Natural killer cell (primary cell): ENCODE results near the gene ACAN. TPM values are rescaled to one million over a fixed set of nuclear protein-coding genes. Genes with fewer than 3 reads are reported as not detected.

Source experiments
- ATAC-seq, 3 donors: fragments of 150-1000 bp in 2 of 3; fragments of 200-7000 bp in 1 of 3; cut with Tn5 transposase; 1 replicate in 1 of 3; 2 replicates in 2 of 3; pipeline ENCODE4 v1.10.0; 2021; ENCODE audit warnings: mild to moderate bottlenecking in 2 of 3, moderate library complexity in 2 of 3
- DNase-seq, 2 donors: peaks; one replicate each; pipeline versions ENCODE4 v3.0.0 to v3.0.0-alpha.2; 2013 to 2021; ENCODE audit warnings: mixed read lengths in 1 of 2
- H3K27ac ChIP-seq: one replicate; pipeline ENCODE4 v1.5.1; 2013; ENCODE audit warnings: mild to moderate bottlenecking, low read length
- H3K27me3 ChIP-seq: one replicate; pipeline ENCODE4 v1.6.1; 2013; ENCODE audit warnings: low read length; ENCODE audit not compliant: control insufficient read depth, insufficient read depth
- H3K36me3 ChIP-seq: one replicate; pipeline ENCODE4 v1.6.1; 2013; ENCODE audit warnings: low read length; ENCODE audit not compliant: control insufficient read depth, insufficient read depth
- H3K4me1 ChIP-seq: one replicate; pipeline ENCODE4 v1.6.1; 2013; ENCODE audit warnings: low read length; ENCODE audit not compliant: control insufficient read depth, insufficient read depth
- H3K4me3 ChIP-seq: one replicate; pipeline ENCODE4 v1.5.1; 2013; ENCODE audit warnings: low read length
- H3K9me3 ChIP-seq: one replicate; pipeline ENCODE4 v1.6.1; 2013; ENCODE audit warnings: low read length; ENCODE audit not compliant: control insufficient read depth, insufficient read depth
- H3K27ac Mint-ChIP-seq, 2 donors: one replicate each; pipeline ENCODE4 v1.8.0; 2022; ENCODE audit warnings: mild to moderate bottlenecking in 2 of 2, mixed read lengths in 2 of 2, moderate library complexity in 1 of 2
- H3K27me3 Mint-ChIP-seq, 2 donors: one replicate each; pipeline ENCODE4 v1.8.0; 2022; ENCODE audit warnings: low read depth in 2 of 2, mixed read lengths in 2 of 2
- H3K36me3 Mint-ChIP-seq: one replicate; pipeline ENCODE4 v1.8.0; 2022; ENCODE audit warnings: mixed read lengths
- H3K4me1 Mint-ChIP-seq, 2 donors: one replicate each; pipeline ENCODE4 v1.8.0; 2022; ENCODE audit warnings: mixed read lengths in 2 of 2
- H3K4me3 Mint-ChIP-seq: one replicate; pipeline ENCODE4 v1.8.0; 2022; ENCODE audit warnings: mild to moderate bottlenecking, moderate library complexity, mixed read lengths
- H3K9me3 Mint-ChIP-seq, 2 donors: one replicate each; pipeline ENCODE4 v1.8.0; 2022; ENCODE audit warnings: mixed read lengths in 2 of 2
- CTCF ChIP-seq: fragments of 200-600 bp; IDR thresholded peaks from one replicate; pipeline ENCODE4 v1.8.0; 2022; ENCODE audit warnings: antibody characterized with exemption
- WGBS: methylation state at CpG from one replicate; pipeline ENCODE4 v1.1.7; 2013; ENCODE audit warnings: missing lambda C conversion rate; ENCODE audit not compliant: insufficient coverage; 5-methylcytosine and 5-hydroxymethylcytosine counted together
- intact Hi-C: fragments of 100-400 bp; cut with micrococcal nuclease; formaldehyde crosslinking; loops from one replicate; pipeline ENCODE4 v1.14.2; 2022
- total RNA-seq, 4 donors: library from RNA; stranded (reverse); fragments of 120-200 nt in 1 of 4; gene quantifications; one replicate each; pipeline versions ENCODE4 v1.2.3 to v1.2.4, GENCODE V29; 2013 to 2022

ACAN gene
- total RNA-seq, 3 donors from 2014 or later (not counting 1 experiment from before 2014, with no cell fraction given), result not detected

DNA sequence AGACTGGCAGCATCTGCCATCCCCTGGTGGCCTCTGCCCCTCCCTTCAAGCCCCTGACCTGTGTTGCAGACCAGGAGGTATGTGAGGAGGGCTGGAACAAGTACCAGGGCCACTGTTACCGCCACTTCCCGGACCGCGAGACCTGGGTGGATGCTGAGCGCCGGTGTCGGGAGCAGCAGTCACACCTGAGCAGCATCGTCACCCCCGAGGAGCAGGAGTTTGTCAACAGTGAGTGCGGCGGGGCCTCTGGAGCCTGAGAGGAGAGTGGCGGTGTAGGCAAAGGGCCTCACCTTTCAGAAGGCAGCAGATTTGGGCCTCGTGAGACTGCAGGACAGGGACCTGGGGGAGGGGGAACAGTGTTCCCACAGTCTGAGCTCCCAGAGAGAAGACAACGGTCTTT, 68.1 kb downstream of the ACAN start:
- intact Hi-C loops, result no loop called here
- DNase-seq (no peak), ATAC-seq (no peak)
- peaks cover 5 to 8% of the 10 kb centered on the region in 2 donors for H3K27me3 Mint-ChIP-seq
- Histone ChIP-seq H3K4me1 (no peaks in the 10 kb centered on the region), H3K36me3 (no peaks in the 10 kb centered on the region), H3K9me3 (no peaks in the 10 kb centered on the region), H3K27ac (no peak overlapping the region), H3K4me3 (no peak overlapping the region), H3K27me3 (no peaks in the 10 kb centered on the region)
- no peak for TF ChIP-seq CTCF
- WGBS, result 88% methylated on average over 14 of the region's 14 CpGs
- no peaks in the 10 kb centered on the region for H3K4me1 Mint-ChIP-seq
- H3K4me3 Mint-ChIP-seq, result no peak overlapping the region
- no peaks in the 10 kb centered on the region for H3K9me3 Mint-ChIP-seq
- no peaks in the 10 kb centered on the region for H3K36me3 Mint-ChIP-seq
- no peak overlapping the region for H3K27ac Mint-ChIP-seq

GRCh38 chr15:88872106-88872505, 68.9 kb downstream of the ACAN start:
- intact Hi-C loops, result no loop called here
- Histone ChIP-seq H3K9me3 (no peaks in the 10 kb centered on the region), H3K4me1 (no peaks in the 10 kb centered on the region), H3K27ac (no peak overlapping the region), H3K4me3 (no peak overlapping the region), H3K27me3 (no peaks in the 10 kb centered on the region), H3K36me3 (no peaks in the 10 kb centered on the region)
- H3K27ac Mint-ChIP-seq, result no peak overlapping the region
- H3K36me3 Mint-ChIP-seq, result no peaks in the 10 kb centered on the region
- H3K9me3 Mint-ChIP-seq, result no peaks in the 10 kb centered on the region
- 82% methylated on average over 6 of the region's 6 CpGs for WGBS
- peaks cover 4 to 8% of the 10 kb centered on the region in 2 donors for H3K27me3 Mint-ChIP-seq
- no peak for ATAC-seq
- no peaks in the 10 kb centered on the region for H3K4me1 Mint-ChIP-seq
- no peak for TF ChIP-seq CTCF
- H3K4me3 Mint-ChIP-seq, result no peak overlapping the region
- DNase-seq, result no peak

DNA sequence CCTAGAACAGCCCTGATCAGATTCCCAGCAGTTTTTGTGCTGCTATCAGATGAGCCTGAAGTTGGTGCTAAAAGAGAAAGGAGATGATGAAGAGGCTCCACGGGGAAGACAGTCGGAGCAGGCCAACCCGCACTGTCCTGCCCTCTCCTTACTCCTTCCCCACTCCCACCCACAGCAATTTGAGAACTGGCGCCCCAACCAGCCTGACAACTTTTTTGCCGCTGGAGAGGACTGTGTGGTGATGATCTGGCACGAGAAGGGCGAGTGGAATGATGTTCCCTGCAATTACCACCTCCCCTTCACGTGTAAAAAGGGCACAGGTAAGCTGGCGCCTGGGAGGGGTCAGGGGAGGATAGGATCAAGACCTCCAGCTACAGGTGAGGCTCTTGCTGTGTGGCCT, 69.5 kb downstream of the ACAN start:
- intact Hi-C loops, result no loop called here
- Mint-ChIP-seq H3K27ac (no peak overlapping the region), H3K4me3 (no peak overlapping the region), H3K27me3 (peaks cover 3% of the 10 kb centered on the region in 2 donors), H3K4me1 (no peaks in the 10 kb centered on the region), H3K36me3 (no peaks in the 10 kb centered on the region), H3K9me3 (no peaks in the 10 kb centered on the region)
- no peak overlapping the region for H3K4me3 ChIP-seq
- WGBS, result 82% methylated on average over 5 of the region's 9 CpGs
- H3K27me3 ChIP-seq, result no peaks in the 10 kb centered on the region
- H3K27ac ChIP-seq, result no peak overlapping the region
- H3K9me3 ChIP-seq, result no peaks in the 10 kb centered on the region
- ATAC-seq, result no peak
- no peak for DNase-seq
- no peaks in the 10 kb centered on the region for H3K4me1 ChIP-seq
- TF ChIP-seq CTCF, result no peak
- H3K36me3 ChIP-seq, result no peaks in the 10 kb centered on the region

GRCh38 chr15:88873786-88874185, 70.5 kb downstream of the ACAN start:
- Histone ChIP-seq H3K9me3 (no peaks in the 10 kb centered on the region), H3K27ac (no peak overlapping the region), H3K36me3 (no peaks in the 10 kb centered on the region), H3K4me3 (no peak overlapping the region), H3K27me3 (no peaks in the 10 kb centered on the region), H3K4me1 (no peaks in the 10 kb centered on the region)
- ATAC-seq (no peak), DNase-seq (no peak)
- intact Hi-C loops, result no loop called here
- no peaks in the 10 kb centered on the region for H3K4me1 Mint-ChIP-seq
- no peak for TF ChIP-seq CTCF
- WGBS, result 92% methylated on average over 13 of the region's 13 CpGs
- H3K36me3 Mint-ChIP-seq, result no peaks in the 10 kb centered on the region
- no peak overlapping the region for H3K27ac Mint-ChIP-seq
- no peaks in the 10 kb centered on the region for H3K27me3 Mint-ChIP-seq
- H3K9me3 Mint-ChIP-seq, result no peaks in the 10 kb centered on the region
- no peak overlapping the region for H3K4me3 Mint-ChIP-seq
